PFSK-1 (cell line): Measurements from ENCODE around the gene NHSL2.

Source experiments
- POLR2AphosphoS5 ChIP-seq: IDR thresholded peaks from 2 replicates; pipeline ENCODE4 v1.6.1; 2012; ENCODE audit warnings: low read depth, mild to moderate bottlenecking, control low read depth, low read length, moderate library complexity
- TAF1 ChIP-seq: IDR thresholded peaks from 2 replicates; pipeline ENCODE4 v1.6.1; 2012; ENCODE audit warnings: low read length, control low read depth, borderline replicate concordance; ENCODE audit not compliant: insufficient read depth
- TF ChIP-seq, protein P1 (sequence below), 2 experiments: IDR thresholded peaks; 2 replicates each; pipeline versions ENCODE4 v1.6.1 to v1.8.0; 2011 to 2012; ENCODE audit warnings: low read depth in 2 of 2, low read length in 2 of 2, control low read depth in 1 of 2, inconsistent platforms in 1 of 2, mild to moderate bottlenecking in 1 of 2, moderate library complexity in 1 of 2; ENCODE audit not compliant: insufficient read depth in 1 of 2

DNA sequence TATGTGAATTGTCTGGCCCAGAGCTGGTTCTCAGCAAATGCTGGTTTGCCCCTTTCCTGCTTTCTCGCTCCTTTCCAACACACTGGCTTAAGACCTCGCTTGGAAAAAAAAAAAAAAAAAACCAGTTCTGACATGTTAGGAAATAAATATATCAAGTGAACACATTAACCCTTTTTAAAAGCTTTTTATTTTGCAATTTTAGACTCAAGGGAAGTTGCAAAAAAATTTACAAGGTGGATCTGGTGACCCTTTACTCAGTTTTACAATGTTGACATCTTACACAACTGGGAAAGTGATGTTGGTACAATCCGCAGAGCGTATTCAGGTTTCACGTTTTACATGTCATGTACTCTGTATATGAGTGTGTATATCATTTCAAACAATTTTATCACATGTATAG lies 121.0 kb downstream of the NHSL2 start:
- TF ChIP-seq, protein P1, sequence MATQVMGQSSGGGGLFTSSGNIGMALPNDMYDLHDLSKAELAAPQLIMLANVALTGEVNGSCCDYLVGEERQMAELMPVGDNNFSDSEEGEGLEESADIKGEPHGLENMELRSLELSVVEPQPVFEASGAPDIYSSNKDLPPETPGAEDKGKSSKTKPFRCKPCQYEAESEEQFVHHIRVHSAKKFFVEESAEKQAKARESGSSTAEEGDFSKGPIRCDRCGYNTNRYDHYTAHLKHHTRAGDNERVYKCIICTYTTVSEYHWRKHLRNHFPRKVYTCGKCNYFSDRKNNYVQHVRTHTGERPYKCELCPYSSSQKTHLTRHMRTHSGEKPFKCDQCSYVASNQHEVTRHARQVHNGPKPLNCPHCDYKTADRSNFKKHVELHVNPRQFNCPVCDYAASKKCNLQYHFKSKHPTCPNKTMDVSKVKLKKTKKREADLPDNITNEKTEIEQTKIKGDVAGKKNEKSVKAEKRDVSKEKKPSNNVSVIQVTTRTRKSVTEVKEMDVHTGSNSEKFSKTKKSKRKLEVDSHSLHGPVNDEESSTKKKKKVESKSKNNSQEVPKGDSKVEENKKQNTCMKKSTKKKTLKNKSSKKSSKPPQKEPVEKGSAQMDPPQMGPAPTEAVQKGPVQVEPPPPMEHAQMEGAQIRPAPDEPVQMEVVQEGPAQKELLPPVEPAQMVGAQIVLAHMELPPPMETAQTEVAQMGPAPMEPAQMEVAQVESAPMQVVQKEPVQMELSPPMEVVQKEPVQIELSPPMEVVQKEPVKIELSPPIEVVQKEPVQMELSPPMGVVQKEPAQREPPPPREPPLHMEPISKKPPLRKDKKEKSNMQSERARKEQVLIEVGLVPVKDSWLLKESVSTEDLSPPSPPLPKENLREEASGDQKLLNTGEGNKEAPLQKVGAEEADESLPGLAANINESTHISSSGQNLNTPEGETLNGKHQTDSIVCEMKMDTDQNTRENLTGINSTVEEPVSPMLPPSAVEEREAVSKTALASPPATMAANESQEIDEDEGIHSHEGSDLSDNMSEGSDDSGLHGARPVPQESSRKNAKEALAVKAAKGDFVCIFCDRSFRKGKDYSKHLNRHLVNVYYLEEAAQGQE (IDR thresholded peaks at IDR 0.05; ENCODE audit: insufficient read depth in 1 of 2, low read depth in 2 of 2, low read length in 2 of 2) = no peak
- no peak for TF ChIP-seq POLR2AphosphoS5
- TF ChIP-seq TAF1 = no peak
